Activated naive CD4-positive, alpha-beta T cell treated with anti-CD3 and anti-CD28 coated beads, Interleukin-2, amount 50 U/mL, for 72 hours (primary cell): Measurements from ENCODE around the gene BGLAP. TPM values are rescaled to one million over a fixed set of nuclear protein-coding genes. Genes with fewer than 3 reads are reported as not detected.

Experiments
- total RNA-seq, 2 donors: library from RNA; stranded (reverse); gene quantifications; one replicate each; pipeline ENCODE4 v1.2.3, GENCODE V29; 2022

BGLAP gene
- total RNA-seq, 2 donors from 2014 or later = 4.3 to 9.7 TPM

Other genes with a start within 250 kb of the BGLAP start
- gene SSR2, start 221.2 kb upstream of the BGLAP start, total RNA-seq = 100 to 1,000 TPM; 178 TPM
- gene UBQLN4, start 188.4 kb upstream of the BGLAP start, total RNA-seq = 10 to 100 TPM; 31.3 to 32.2 TPM
- 10 to 100 TPM; 36.0 to 51.7 TPM for gene LAMTOR2, start 187.4 kb upstream of the BGLAP start, total RNA-seq
- under 1 TPM; 0.36 to 0.89 TPM for gene RAB25, start 181.0 kb upstream of the BGLAP start, total RNA-seq
- gene MEX3A, start 159.7 kb upstream of the BGLAP start, total RNA-seq = under 1 TPM; 0.16 to 0.49 TPM
- 100 to 1,000 TPM; 116 to 147 TPM for gene LMNA, start 127.5 kb upstream of the BGLAP start, total RNA-seq
- gene SEMA4A, start 88.6 kb upstream of the BGLAP start, total RNA-seq = 10 to 100 TPM; 10.5 to 36.2 TPM
- gene SLC25A44, start 48.1 kb upstream of the BGLAP start, total RNA-seq = 10 to 100 TPM; 79.1 to 82.1 TPM
- 100 to 1,000 TPM; 120 to 156 TPM for gene PMF1, start 29.2 kb upstream of the BGLAP start, total RNA-seq
- 1 to 10 TPM; 9.3 to 9.5 TPM for gene PAQR6, start 5.9 kb downstream of the BGLAP start, total RNA-seq
- gene SMG5, start 40.6 kb downstream of the BGLAP start, total RNA-seq = 100 to 1,000 TPM in 1 of 2 donors, 10 to 100 TPM in 1; 80.4 to 115 TPM
- 10 to 100 TPM; 11.0 to 24.4 TPM for gene TMEM79, start 42.1 kb downstream of the BGLAP start, total RNA-seq
- gene GLMP, start 53.5 kb downstream of the BGLAP start, total RNA-seq = 10 to 100 TPM; 16.2 to 25.9 TPM
- gene VHLL, start 57.1 kb downstream of the BGLAP start, total RNA-seq = not detected
- 100 to 1,000 TPM; 229 to 347 TPM for gene CCT3, start 96.1 kb downstream of the BGLAP start, total RNA-seq
- gene TSACC, start 96.3 kb downstream of the BGLAP start, total RNA-seq = under 1 TPM in 1 of 2 donors, not detected in 1; 0.76 TPM
- gene RHBG, start 127.0 kb downstream of the BGLAP start, total RNA-seq = not detected